CD4-positive, alpha-beta T cell treated with Interleukin-17A for 4 hours (primary cell): Measurements from ENCODE around the gene RPS6KA4.
"Not testable (repeated sequence)": the region's sequence is repeated elsewhere in the genome, so short reads cannot be mapped to it uniquely, and the experiment has no call there.

Experiments used
- DNase-seq: peaks from one replicate; pipeline ENCODE4 v3.0.0-alpha.2; 2020; ENCODE audit warnings: mixed read lengths

Gene RPS6KA4

DNA sequence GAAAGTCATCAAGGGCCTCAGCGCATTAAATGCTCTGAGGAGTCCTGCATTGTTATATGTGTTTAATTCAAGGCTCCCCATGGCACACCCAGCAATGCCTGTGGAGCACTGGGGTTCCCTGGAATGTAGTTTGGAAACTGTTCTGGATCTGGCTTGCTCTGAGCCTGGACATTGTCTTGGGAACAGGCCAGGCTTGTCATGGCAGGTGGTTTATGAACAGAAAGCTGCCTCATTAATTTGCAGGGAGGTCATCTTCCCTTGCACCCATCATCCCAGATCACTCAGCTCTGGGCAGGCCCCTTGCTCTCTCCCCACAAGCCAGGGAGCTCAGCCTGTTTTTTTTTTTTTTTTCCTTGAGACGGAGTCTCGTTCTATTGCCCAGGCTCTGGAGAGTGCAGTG, 32.9 kb downstream of the RPS6KA4 start:
- DNase-seq: no peak

DNA sequence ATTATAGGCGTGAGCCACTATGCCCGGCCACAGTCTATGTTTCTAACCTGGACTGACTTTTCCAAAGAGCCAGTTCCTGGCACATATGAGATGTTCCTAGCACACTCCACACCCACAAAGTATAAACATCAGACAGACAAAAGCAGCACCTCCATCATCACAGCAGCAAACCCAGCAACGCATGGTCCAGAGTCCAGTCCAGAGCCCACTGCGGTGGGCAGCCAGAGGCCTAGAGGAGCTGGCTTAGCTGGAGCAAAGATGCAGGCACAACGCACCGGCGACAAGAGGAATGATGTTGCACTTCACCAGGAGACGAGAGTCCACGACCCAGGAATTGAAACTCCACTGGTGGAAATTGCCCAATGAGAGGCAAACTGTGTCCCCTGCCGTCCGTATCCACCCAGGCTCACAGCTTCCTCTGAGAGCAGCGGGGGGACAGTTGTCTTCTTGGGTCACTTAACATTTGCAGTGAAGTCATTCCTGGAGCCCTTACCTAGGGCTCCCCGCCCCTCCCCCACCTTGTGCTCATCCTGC, 36.6 kb downstream of the RPS6KA4 start:
- no peak for DNase-seq

DNA sequence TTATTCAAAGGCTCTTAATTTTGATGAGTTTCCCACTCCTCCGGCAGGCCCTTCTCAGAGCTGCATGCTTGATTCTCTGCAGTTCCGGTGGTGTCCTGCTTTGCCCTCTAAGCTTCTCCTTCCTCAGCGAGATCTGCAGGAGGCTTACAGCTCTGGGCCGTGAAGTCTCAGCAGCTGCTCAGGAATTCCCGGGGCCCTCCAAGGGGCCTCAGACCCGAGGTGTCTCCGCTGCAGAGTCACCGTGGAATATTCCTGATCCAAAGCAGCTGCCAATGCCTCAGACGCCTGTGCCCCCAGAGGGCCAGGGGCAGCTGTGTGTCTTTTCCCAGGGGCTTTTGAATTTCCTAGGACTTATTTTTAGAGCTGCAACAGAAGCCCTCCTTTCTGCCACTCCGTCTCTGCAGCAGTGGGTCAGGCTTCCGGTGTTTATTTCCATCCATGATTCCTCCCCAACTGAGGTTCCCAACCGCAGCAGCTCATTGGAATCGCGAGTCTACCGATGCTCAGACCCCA, 37.2 kb downstream of the RPS6KA4 start:
- no peak for DNase-seq

DNA sequence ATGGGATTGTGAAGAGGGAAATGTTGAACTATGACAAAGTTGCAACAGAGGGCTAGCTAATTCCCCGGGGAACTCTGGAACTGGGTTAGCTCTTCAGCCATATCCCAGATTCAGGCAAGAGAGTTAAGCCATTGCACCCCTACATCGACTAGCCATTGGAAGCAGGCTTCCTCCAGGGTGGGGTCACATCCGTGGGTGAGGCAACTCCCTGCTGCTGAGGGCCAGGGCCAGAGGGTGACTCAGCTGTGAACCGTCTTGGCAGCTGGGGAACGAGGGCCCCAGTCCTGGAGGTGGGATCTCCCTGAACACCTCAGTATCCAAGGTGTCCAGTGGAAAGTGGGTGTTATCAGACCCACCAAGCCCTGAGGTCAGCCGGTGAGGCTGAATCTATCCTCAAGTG, 41.1 kb downstream of the RPS6KA4 start:
- DNase-seq: no peak

DNA sequence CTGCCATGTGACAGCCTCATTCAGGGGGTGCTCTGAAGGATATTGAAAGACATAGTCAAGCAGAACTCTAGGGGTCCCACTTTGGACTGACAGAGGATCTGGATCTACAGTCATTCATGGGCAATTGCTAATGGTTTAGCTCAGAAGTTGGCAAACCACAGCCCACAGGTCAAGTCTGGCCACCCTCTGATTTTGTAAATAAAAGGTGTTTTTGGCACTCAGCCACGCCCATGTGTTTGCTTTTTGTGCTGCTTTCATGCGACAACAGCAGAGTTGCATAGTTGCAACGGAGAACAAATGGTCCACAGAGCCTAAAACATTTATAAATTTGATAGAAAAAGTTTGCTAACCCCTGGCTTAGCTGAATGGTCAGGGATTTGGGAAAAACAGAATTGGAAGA, 41.7 kb downstream of the RPS6KA4 start:
- DNase-seq: no peak

DNA sequence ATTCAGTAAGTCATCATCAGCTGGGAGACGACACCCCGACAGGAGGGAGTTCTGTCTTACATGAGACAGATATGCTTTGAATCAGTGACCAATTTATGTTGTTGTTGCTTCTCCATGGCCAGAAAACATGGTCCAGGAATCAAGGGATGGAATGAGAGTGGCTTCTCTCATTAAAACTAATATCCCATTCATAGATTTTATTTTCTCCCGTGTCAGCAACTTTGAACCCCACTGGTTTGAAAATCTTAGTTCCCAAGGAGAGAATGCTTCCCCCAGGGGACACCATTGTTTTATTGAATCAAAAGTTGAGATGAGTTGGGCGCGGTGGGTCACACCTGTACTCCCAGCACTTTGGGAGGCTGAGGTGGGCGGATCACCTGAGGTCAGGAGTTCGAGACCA, 42.8 kb downstream of the RPS6KA4 start:
- no peak for DNase-seq

DNA sequence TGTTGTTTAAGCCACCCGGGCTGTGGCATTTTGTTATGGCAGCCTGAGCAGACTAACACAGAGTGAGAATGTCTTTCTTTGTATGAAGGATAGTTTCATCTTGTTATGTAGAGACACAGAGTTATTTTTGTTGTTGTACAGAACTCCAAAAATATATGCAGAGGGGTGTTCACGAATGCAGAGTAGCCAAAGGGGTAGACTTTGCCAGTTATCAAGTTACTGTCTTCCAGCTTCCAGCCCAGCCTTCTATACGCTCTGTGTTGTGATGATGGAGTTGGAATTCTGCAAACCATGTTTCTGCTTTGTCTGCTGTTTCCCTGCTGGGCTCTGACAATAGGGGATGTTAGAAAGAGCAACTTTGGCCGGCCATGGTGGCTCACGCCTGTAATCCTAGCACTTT, 44.1 kb downstream of the RPS6KA4 start:
- no peak for DNase-seq

DNA sequence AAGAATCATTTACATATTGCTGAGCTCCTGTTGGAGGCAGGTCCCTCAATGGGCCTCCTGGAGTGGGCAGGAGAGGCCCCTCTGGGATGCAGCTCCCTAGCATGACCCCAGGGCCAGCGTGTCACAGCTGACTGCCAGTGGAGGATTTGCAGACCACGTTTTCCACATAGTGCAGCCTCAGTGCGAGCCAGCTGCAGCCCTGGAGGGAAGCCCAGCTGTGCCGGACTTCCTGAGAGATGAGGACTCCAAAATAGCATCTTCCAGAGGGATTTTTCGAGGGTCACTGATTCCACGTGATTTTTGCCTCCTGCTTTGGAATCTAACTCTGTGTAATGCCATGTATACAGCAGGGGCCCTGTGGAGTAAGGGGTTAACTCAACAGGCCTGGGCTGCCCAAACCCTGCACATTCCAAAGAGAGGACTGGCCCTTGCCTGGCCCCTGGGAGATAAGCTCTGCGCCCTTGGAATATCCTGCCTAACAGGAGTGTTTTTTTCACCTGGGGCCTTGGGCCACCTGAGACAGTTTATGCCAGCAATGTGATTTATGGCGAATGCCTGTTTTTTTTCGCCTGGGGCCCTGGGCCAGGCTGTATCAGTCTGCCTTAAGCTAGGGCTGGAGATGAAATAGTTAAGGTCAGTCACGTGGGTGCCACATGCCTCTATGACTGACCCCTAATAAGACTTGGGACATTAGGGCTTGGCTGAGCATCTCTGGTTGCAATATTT, 47.4 kb downstream of the RPS6KA4 start:
- no peak for DNase-seq

DNA sequence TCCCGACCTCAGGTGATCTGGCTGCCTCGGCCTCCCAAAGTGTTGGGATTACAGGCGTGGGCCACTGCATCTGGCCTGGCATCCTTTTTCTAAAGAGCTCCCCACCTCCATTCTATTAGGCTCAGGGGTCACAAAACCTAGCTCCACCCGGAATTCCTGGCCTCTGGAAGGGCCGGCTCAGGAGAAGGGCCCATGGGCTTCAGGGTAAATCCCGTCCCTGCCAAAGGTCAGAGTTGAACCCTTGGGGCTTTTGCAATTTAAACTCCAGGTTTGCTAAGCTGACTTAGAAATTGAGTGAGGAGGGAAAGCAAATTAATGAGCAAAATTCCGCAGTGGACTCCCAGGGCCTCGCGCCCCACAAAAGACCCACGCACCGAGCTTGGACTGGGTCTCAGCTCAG, 48.3 kb downstream of the RPS6KA4 start:
- DNase-seq: no peak

DNA sequence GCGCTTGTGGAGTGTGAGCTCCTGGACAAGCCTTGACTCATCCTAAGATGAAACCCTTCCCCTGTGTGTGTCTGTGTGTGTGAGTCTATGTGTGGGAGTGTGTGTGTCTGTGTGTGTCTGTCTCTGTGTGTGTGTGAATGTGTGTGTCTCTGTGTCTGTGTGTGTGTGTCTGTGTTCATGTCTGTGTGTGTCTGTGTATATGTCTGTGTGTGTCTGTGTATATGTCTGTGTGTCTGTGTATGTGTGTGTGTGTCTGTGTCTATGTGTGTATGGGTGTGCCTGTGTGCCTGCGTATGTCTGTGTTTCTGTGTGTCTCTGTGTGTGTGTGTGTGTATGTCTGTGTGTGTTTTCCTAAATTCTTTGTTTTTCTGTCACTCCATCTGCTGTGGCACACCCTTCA, 48.7 kb downstream of the RPS6KA4 start:
- DNase-seq: no peak

DNA sequence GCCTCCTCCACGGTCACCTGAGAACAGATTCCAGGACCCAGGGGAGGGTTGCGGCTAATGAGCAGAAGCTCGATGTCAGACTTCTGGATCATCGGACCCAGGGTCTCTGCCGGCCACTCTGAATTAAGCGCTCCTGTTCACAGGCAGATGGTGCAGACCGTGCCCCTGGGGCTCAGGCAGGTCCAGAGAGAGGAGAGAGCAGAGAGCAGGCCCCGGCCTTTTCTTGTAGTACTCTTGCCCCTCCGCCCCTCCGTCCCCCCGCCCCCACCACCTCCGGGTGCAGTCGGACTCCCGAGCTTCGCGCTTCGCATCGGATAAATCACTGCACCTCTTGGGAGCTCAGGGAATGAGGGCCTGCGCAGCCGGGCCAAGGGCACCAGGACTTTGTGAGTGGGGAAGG, 50.3 kb downstream of the RPS6KA4 start:
- no peak for DNase-seq

DNA sequence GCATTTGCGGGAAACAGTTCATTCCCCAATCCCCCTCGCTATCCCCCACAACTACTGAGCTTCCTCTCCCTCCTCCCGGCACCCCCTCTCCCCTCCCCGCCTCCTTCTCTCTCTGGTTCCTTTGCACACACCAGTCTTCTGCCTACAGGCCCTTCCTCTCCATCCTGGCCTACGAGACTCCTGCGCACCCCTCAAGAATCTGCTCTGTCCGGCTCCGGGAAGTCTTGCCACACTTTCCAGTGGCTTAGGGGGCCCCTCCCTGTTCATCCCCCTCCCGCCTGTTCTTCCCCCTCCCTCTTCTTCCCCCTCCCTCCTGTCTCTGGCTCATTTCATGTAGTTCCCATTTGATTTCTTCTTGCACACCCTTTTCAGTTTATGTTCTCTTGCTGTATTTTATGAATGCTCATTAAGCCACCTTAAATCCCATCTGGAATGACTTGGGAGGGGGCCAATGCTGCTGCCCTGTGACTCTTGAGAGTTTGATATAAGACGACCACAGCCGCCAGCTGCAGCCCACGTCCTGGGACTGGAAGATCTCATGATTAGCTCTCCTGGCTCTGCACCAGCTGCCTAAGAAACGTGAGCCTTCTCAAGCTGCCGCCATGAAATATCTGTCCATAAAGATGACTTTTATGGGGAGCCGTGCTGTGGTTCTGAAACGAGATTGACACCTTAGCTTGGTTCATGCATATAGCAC, 50.9 kb downstream of the RPS6KA4 start:
- no peak for DNase-seq

DNA sequence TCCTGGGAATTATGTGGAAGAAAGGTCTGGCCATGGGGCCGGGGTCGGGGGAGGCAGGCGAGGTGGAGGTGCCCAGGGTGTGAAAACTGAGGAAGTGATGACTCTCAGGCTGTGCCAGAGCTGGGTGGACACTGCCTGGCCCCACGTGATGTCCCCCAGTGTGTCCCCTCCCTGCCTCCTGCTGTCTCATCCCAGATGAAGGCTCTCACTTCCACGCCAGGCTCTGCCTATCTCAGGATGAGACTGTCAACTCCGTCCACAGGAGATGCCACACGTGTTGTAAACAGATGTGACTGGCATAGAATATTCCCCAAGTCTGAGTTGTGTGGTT, 51.4 kb downstream of the RPS6KA4 start:
- no peak for DNase-seq

DNA sequence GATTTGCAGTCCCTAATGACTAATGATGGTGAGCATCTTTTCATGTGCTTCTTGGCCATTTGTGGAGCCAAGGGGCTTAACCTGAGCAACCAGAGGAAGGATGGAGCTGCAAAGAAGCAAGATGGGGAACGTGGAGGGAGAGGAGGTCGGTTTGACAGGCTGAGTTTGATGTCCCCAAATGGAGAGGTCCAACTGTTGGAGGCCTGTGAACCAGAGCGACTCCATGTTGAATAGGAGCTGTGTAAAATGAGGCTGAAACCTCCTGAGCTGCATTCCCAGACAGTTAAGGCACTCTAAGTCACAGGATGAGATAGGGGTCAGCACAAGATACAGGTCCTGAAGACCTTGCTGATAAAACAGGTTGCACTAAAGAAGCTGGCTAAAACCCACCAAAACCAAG, 54.5 kb downstream of the RPS6KA4 start:
- DNase-seq: no peak

DNA sequence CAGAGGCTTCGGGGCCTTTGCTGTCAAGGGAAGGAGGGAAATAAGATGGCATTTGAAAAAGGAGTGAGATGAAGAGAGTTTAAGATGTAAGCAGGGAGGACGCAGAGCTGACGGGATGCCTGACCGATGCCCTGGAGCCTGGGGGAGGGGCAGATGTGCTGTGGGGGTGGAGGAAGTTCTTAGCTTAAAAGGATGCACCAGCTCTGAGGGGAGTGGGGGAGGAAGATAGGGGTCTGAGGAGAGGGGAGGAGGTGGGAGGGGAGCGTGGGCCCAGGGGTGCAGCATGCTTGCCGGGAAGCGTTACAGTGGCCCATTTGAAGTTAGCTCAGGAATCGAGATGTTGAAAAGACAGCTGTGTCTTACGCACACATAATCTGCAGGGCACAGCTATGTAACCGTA, 56.3 kb downstream of the RPS6KA4 start:
- DNase-seq: no peak

DNA sequence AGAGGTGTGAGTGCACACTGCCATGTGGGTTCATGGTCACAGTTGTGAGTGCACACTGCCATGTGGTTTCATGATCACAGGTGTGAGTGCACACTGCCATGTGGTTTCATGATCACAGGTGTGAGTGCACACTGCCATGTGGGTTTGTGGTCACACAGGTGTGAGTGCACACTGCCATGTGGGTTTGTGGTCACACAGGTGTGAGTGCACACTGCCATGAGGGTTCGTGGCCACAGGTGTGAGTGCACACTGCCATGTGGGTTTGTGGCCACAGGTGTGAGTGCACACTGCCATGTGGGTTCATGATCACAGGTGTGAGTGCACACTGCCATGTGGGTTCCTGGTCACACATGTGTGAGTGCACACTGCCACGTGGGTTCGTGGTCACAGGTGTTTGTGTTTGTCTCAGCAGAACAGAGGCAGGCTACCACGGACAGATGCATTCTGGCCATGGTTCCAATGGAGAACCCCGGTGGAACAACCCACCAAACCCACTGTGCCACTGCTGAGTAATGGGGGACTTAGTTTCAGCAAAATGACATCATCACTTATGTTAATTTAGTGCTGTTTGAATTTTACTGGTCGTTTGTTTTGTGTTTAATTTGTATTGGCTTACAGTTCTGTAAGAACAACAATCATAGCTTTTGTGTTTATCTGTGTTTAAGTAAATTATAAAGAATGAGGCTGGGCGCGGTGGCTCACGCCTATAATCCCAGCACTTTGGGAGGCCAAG, 57.2 kb downstream of the RPS6KA4 start:
- no peak for DNase-seq

DNA sequence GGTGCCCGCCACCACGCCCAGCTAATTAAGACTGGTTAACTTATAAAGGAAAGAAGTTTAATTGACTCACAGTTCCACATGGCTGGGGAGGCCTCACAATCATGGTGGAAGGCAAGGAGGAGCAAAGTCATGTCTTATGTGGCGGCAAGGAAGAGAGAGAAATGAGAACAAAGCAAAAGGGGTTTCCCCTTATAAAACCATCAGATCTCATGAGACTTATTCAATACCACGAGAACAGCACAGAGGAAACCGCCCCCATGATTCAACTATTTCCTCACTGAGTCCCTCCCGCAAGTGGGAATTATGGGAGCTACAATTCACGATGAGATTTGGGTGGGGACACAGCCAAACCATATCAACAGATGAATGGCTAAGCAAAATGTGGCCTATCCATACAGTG, 59.3 kb downstream of the RPS6KA4 start:
- not testable (repeated sequence) for DNase-seq

DNA sequence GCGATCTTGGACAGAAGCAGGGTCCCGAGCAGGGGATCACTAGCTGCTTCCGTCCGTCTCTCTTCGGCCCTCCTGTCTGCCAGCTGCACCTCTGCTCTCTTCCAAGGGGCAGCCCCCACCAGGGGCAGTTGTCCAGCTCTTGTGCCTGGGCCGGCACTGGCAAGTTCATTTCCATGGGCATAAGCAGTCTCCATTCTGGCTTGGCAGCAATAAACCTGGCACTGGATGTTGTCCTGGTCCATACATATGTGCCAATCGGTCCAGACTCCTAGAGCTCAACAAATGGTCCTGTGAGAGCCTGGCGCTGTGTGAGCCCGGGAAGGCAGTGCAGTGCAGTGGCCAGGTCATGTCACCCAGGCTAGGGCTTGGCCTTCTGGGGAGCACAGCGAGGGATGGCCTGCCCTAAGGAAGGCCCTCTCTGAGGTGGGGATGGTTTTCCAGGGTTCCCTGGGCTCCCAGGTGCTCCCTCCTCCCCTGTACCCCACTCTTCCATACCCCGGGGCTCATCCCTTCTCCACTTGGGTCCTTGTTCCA, 60.4 kb downstream of the RPS6KA4 start:
- DNase-seq: no peak

DNA sequence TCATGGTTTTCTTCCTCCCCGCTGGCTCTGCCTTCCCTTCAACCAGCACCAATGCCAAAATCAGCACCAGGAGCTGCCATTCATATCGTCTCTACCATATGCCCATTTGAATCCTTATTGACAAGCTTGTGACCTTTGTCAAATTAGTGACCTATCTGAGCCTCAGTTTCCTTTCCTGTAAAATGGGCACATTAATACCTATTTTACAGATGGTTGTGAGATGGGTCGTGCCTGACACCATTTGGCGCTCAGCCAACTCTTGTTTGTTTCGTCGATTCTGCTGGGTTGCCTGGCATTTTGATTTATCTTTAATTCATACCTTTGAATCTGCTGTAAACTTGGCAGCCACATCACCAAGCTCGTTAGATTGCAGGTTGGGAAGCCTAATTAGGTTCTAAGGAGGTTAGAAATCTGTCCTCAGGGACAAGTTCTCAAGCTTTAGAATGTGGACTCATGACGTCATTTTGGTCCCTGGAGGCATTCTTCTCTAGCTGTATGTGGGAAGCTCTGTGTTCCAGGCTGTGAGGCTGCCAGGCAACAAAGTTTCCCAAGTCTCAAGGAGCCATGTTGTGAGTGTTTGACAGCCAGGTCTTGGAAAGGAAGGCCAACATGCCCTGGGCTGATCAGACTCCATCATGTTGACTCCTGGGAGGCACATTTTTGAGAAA, 61.0 kb downstream of the RPS6KA4 start:
- DNase-seq: no peak
